T-helper 2 cell treated with Interferon-gamma antibody and Interleukin-4, amounts not matched to agents 5 μg/mL and 100 μg/mL, for 36 hours (primary cell): ENCODE measurements around the gene ZNF644.

Experiments used
- DNase-seq: peaks from one replicate; pipeline ENCODE4 v3.0.0; 2021; ENCODE audit warnings: low spot score
- H3K27ac Mint-ChIP-seq: one replicate; pipeline ENCODE4 v1.8.0; 2021; ENCODE audit warnings: mild to moderate bottlenecking, mixed read lengths
- H3K27me3 Mint-ChIP-seq: one replicate; pipeline ENCODE4 v1.8.0; 2021; ENCODE audit warnings: low read depth, mixed read lengths
- H3K36me3 Mint-ChIP-seq: one replicate; pipeline ENCODE4 v1.8.0; 2021; ENCODE audit warnings: low read depth, mixed read lengths
- H3K4me1 Mint-ChIP-seq: one replicate; pipeline ENCODE4 v1.8.0; 2021; ENCODE audit warnings: low read depth, mixed read lengths
- H3K4me3 Mint-ChIP-seq: one replicate; pipeline ENCODE4 v1.8.0; 2022; ENCODE audit warnings: mild to moderate bottlenecking, moderate library complexity, mixed read lengths
- H3K9me3 Mint-ChIP-seq: one replicate; pipeline ENCODE4 v1.8.0; 2021; ENCODE audit warnings: mixed read lengths

Gene ZNF644

DNA sequence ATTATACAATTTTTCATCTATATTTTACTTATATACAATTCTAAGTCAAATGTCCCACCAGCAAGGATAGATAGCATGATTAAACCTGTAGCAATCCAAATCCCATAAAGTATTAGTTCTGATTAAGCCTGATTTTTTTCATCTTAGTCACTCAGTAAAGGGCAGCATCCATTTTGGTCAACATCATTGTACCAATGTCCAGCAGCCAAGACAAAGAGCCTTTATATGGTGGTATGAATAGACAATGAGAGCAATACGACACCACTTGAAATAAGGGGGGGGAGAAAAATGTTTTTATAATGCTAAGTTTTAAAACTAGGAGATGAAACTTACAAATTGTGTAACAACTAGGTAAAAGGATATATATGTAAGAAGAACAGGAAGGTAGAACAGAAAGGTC, 7.4 kb downstream of the ZNF644 start:
- Mint-ChIP-seq H3K36me3 (peaks cover 30% of the 10 kb centered on the region), H3K4me1 (peaks cover 49% of the 10 kb centered on the region), H3K27ac (no peak overlapping the region), H3K9me3 (no peaks in the 10 kb centered on the region), H3K27me3 (no peaks in the 10 kb centered on the region), H3K4me3 (no peak overlapping the region)
- DNase-seq: no peak

DNA sequence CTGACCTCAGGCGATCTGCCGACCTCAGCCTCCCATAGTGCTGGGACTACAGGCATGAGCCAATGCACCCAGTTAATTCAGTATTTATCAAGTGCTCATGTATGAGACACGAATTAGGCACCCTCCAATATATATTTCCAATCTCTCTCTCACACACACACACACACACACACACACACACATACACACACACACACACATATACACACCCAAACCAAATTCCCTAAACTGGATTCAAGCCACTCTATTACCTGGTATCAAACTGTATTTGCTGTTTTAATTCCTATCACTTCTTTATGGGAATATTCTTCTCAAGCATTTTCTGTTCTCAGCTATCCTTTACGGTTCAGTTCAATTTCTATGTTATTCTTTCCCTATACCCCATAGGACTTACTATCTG, 8.5 kb downstream of the ZNF644 start:
- DNase-seq: no peak
- no peaks in the 10 kb centered on the region for H3K9me3 Mint-ChIP-seq
- no peak overlapping the region for H3K27ac Mint-ChIP-seq
- H3K4me3 Mint-ChIP-seq: no peak overlapping the region
- H3K27me3 Mint-ChIP-seq: no peaks in the 10 kb centered on the region
- H3K36me3 Mint-ChIP-seq: peaks cover 24% of the 10 kb centered on the region
- peaks cover 41% of the 10 kb centered on the region for H3K4me1 Mint-ChIP-seq

DNA sequence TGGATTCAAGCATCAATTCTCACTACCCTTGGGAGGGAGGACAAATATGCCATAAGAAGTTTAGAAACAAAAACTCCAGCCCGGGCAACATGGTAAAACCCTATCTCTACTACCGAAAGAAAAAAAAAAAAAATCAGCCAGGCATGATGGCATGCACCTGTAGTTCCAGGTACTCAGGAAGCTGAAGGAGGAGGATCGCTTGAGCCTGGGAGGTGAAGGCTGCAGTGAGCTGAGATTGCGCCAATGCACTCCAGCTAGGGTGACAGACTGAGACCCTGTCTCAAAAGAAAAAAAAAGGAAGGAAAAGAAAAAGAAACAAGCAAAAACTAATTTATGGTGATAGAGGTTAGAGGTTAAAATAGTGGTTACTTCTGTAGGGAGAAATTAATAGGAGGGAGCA, 9.6 kb downstream of the ZNF644 start:
- H3K36me3 Mint-ChIP-seq: peaks cover 26% of the 10 kb centered on the region
- H3K4me1 Mint-ChIP-seq: peaks cover 45% of the 10 kb centered on the region
- no peak overlapping the region for H3K4me3 Mint-ChIP-seq
- H3K9me3 Mint-ChIP-seq: no peaks in the 10 kb centered on the region
- no peaks in the 10 kb centered on the region for H3K27me3 Mint-ChIP-seq
- H3K27ac Mint-ChIP-seq: no peak overlapping the region
- DNase-seq: no peak

DNA sequence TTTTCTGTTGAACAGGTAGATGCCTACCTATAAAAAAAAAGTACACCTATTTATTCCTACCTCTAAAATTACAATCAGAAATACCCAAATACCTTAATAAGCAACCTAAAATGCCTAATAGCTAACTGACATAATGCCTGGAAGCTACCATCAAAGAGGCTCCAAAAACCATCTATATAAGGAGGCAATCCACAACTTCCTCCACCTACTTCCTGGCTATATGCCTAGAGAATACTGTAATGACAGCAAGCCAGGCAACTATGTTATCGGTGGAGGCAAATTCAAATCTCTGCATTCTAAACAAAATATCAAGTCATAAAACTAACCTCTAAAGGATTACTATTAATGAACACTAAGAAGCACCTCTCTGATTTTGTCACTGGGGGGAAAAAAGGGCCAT, 10.1 kb downstream of the ZNF644 start:
- H3K36me3 Mint-ChIP-seq: peaks cover 24% of the 10 kb centered on the region
- peaks cover 48% of the 10 kb centered on the region for H3K4me1 Mint-ChIP-seq
- no peak overlapping the region for H3K27ac Mint-ChIP-seq
- no peak overlapping the region for H3K4me3 Mint-ChIP-seq
- H3K27me3 Mint-ChIP-seq: no peaks in the 10 kb centered on the region
- H3K9me3 Mint-ChIP-seq: no peaks in the 10 kb centered on the region
- DNase-seq: no peak

DNA sequence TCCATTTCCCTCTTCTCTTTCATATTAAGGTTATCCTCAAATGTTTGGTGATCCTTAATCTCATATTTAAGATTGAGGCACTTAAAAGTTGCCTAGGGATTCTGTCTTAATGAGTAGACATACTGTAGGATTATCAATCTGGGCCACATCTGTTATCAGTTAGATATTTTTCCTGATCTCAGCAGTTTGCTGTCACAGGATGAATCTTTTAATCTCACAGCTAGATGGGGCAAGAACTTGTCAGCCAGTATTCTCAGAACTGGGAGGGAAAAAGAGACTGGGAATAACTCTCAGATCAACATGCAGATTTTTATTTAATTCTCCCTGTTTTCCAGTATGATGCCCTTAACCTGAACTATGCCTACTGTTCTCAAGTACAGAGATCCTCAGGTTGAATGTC, 14.0 kb downstream of the ZNF644 start:
- Mint-ChIP-seq H3K27ac (peak overlapping the region; percentile 0), H3K36me3 (peaks cover 27% of the 10 kb centered on the region), H3K4me1 (peaks cover 51% of the 10 kb centered on the region), H3K27me3 (no peaks in the 10 kb centered on the region), H3K9me3 (peaks cover 6% of the 10 kb centered on the region), H3K4me3 (no peak overlapping the region)
- no peak for DNase-seq

DNA sequence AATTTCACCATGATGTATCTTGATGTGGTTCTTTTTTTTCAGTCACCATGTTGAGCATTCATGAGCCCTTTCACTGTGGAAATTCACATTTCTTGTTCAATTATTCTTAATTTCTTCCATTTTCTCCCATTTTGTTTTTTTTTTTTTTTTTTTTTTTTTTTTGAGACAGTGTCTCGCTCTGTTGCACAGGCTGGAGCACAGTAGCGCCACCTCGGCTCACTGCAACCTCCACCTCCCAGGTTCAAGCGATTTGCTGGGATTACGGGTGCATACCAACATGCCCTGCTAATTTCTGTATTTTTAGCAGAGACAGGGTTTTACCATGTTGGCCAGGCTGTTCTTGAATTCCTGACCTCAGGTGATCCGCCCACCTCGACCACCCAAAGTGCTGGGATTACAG, 14.7 kb downstream of the ZNF644 start:
- Mint-ChIP-seq H3K4me1 (peaks cover 45% of the 10 kb centered on the region), H3K9me3 (peaks cover 10% of the 10 kb centered on the region)

DNA sequence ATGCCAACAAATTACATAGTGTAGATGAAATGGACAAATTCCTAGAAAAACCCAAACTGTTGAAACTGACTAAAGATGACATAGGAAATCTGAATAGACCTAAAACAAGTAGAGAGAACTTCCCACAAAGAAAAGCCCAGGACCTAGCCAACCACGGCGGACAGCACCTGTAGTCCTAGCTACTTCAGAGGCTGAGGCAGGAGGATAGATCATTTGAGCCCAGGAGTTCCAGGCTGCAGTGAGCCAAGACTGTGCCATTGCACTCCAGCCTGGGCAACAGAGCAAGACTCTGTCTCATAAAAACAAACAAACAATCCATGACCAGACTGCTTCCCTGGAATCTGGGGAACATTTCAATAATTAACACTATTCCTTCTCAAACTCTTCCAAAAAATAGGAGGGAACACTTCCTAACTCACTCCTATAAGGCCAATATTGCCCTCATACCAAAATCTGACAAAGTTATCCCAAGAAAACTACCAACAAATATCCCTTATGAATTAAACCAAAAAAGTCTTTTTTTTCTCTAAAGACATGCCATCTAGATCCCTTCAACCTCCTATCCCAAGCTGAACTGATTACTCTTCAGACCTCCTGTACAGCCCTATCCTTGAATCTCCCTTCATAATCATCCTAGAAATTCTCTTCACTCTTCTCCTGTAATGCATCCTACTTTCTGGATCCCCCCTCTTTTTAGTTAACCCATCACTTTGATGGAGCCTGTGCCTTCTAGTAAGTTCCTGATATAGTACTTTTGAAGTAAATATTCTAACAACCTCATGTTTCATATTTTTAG, 15.5 kb downstream of the ZNF644 start:
- no peak for DNase-seq
- Mint-ChIP-seq H3K27ac (no peak overlapping the region), H3K36me3 (peaks cover 41% of the 10 kb centered on the region), H3K4me3 (no peak overlapping the region), H3K9me3 (peaks cover 16% of the 10 kb centered on the region), H3K4me1 (peaks cover 38% of the 10 kb centered on the region), H3K27me3 (no peaks in the 10 kb centered on the region)

More for the DNA sequence above, 14.7 kb downstream of the ZNF644 start:
- Mint-ChIP-seq H3K4me3 (no peak overlapping the region), H3K27ac (no peak overlapping the region), H3K36me3 (peaks cover 33% of the 10 kb centered on the region), H3K27me3 (no peaks in the 10 kb centered on the region)
- no peak for DNase-seq

DNA sequence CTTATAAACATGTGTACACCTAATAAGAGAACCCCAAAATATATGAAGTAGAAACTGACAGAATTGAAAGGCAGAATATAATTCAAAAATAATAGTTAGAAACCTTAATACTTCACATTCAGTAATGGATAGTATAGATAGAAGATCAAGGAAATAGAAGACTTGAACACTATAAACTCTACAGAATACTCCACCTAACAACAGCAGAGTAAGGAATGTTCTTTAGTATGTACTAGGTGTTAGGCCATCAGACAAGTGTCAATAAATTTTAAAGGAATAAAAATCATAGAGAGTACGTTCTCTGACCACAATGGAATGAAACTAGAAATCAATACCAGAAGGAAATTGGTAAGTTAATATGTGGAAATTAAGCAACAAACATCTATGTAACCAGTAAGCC, 16.6 kb downstream of the ZNF644 start:
- Mint-ChIP-seq H3K9me3 (peaks cover 16% of the 10 kb centered on the region), H3K4me3 (no peak overlapping the region), H3K4me1 (peaks cover 36% of the 10 kb centered on the region), H3K27ac (no peak overlapping the region), H3K36me3 (peaks cover 47% of the 10 kb centered on the region), H3K27me3 (no peaks in the 10 kb centered on the region)
- no peak for DNase-seq

DNA sequence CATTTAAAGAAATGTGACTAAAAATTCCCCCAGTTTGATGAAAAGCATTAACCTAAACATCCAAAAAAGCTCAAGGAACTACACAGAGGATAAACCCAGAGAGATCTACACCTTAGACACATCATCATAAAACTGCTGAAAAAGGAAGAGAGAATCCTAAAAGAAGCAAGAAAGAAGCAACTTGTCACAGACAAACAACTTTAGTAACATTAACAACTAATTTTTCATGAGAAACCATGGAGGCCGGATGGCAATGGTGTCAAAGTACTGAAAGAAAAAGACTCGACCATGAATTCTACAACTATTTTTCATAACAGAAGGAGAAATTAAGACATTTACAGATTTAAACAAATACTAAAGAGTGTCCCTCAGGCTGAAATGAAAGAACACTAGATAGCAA, 17.7 kb downstream of the ZNF644 start:
- Mint-ChIP-seq H3K36me3 (peaks cover 56% of the 10 kb centered on the region), H3K4me3 (no peak overlapping the region), H3K9me3 (peaks cover 21% of the 10 kb centered on the region), H3K27ac (no peak overlapping the region), H3K4me1 (peaks cover 34% of the 10 kb centered on the region), H3K27me3 (no peaks in the 10 kb centered on the region)
- DNase-seq: no peak

DNA sequence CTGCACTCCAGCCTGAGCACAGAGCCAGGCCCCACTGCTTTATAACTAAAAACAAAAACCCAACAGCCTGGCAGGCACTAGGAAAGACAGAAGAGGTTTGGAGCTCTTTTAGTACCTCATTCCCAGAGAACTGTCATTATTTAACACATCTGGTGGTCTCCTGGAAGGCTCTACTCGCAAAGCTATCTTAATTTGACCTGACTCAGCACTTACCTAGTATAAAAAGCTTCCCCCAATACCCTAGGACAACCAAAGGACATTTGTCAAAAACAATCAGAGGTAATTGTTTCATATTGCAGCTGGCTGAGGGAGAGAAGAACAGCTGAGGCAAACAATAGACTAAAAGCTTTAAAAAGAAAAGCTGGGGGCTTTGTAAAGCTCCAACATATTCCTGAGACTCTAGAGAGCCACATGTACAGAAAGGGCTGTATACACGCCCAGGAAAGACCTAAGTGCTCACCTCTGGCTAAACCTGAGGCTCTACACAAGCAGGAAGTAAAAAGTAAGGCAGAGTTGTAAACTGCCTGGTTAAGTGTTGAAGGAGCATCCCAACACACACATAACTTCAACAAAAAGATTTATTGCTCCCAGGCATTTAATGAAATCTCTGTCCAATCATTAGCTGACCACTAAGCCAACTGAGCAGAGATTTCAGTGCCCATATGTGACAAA, 25.0 kb downstream of the ZNF644 start:
- DNase-seq: no peak
- Mint-ChIP-seq H3K27me3 (no peaks in the 10 kb centered on the region), H3K9me3 (peaks cover 38% of the 10 kb centered on the region), H3K4me1 (peaks cover 19% of the 10 kb centered on the region), H3K4me3 (no peak overlapping the region), H3K36me3 (peaks cover 83% of the 10 kb centered on the region), H3K27ac (no peak overlapping the region)

DNA sequence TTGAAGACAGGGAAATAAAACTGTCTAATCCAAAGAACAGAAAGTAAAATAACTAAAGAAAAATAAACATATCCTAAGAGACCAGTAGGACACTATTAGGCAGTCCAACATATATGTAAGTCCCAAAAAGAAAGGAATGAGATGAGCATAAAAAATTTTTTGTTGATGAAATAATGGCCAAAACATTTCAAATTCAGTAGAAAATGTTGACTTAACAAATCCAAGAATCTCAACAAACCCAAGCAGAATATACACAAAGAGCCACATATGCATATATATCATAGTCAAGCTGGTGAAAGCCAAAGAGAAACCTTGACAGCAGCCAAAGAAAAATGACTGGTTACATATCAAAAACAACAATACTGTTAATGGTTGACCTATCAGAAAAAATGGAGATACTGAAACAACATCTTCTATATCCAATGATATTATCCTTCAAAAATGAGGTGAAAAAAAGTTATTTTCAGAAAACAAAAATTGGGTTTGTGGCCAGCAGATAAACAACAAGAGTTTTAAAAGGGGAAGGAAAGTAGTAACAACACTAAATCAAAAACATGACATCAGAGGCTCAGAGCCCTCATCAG, 26.4 kb downstream of the ZNF644 start:
- Mint-ChIP-seq H3K9me3 (peaks cover 37% of the 10 kb centered on the region), H3K27ac (no peak overlapping the region), H3K4me1 (peaks cover 19% of the 10 kb centered on the region), H3K27me3 (no peaks in the 10 kb centered on the region), H3K4me3 (no peak overlapping the region), H3K36me3 (peaks cover 85% of the 10 kb centered on the region)
- no peak for DNase-seq

DNA sequence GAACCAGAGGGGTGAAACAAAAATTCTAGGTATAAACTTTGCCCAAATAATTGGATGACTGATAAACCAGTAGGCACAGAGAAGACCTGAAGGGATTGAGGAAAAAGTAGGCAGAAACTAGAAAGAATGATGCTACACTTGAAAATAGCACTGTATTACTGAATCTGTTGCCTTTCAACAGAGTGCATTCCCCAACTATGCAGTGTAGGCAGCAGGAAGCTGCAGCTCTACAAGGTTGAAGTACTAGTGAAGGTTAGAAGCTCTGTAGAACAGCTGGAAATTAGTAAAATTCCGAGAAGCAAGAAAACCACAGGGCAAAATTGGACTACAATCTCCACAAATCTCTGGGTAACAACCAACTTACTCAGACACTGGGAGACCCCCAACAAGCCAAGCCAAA, 27.4 kb downstream of the ZNF644 start:
- H3K4me1 Mint-ChIP-seq: peaks cover 19% of the 10 kb centered on the region

DNA sequence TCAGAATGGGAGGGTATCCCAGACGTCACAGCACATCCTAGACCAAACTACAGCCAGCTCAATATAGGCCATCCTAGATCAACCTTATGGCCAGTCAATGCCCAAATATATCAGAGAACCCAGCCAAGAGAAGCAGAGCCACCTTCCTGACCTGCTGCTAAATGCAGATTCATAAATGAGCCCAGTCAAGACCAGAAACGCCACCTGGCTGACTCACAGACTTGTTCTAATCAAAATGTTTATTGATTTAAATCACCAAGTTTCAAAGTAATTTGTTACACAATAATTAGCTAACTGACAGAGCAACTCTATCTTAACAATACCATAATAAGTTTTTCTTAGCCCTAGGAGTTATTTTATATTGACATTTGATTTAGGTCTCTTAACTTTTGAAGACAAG, 28.6 kb downstream of the ZNF644 start:
- no peaks in the 10 kb centered on the region for H3K27me3 Mint-ChIP-seq
- DNase-seq: no peak
- H3K27ac Mint-ChIP-seq: no peak overlapping the region
- H3K36me3 Mint-ChIP-seq: peaks cover 88% of the 10 kb centered on the region
- peaks cover 39% of the 10 kb centered on the region for H3K9me3 Mint-ChIP-seq
- peaks cover 19% of the 10 kb centered on the region for H3K4me1 Mint-ChIP-seq
- no peak overlapping the region for H3K4me3 Mint-ChIP-seq

More for the DNA sequence above, 27.4 kb downstream of the ZNF644 start:
- Mint-ChIP-seq H3K27ac (no peak overlapping the region), H3K27me3 (no peaks in the 10 kb centered on the region), H3K4me3 (no peak overlapping the region), H3K36me3 (peaks cover 86% of the 10 kb centered on the region), H3K9me3 (peaks cover 40% of the 10 kb centered on the region)
- DNase-seq: no peak

DNA sequence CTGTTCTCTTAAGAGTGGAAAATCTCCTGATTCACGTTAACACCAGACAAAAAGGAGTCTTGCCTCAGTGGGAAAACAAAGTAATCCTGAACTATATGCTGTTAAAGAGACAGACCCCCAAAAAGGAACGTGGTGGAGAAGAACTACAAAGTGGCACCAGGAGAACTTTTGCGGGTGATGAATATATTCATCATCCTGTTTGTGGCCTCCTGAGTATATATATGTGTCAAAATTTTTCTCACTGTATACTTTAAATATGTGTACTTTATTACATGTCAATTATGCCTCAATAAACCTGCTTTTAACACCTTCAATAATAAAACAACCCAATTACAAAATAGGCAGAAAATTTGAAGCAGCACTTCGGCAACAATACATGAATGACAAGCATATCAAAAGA, 31.1 kb downstream of the ZNF644 start:
- no peaks in the 10 kb centered on the region for H3K27me3 Mint-ChIP-seq
- no peak overlapping the region for H3K27ac Mint-ChIP-seq
- H3K9me3 Mint-ChIP-seq: peaks cover 42% of the 10 kb centered on the region
- peaks cover 82% of the 10 kb centered on the region for H3K36me3 Mint-ChIP-seq
- no peak overlapping the region for H3K4me3 Mint-ChIP-seq
- H3K4me1 Mint-ChIP-seq: peaks cover 21% of the 10 kb centered on the region
- DNase-seq: no peak
